IPS DF 6.9 (cell line): ENCODE results near the gene PPP1R15B.

Experiments
- DNase-seq: peaks from one replicate; pipeline ENCODE4 v3.0.0-alpha.2; 2013; ENCODE audit warnings: low read depth, low spot score
- H3K27ac ChIP-seq: one replicate; pipeline ENCODE4 v1.5.1; 2013; ENCODE audit warnings: low read length, control low read depth
- H3K27me3 ChIP-seq: 2 replicates; pipeline ENCODE4 v1.6.1; 2013; ENCODE audit warnings: mild to moderate bottlenecking, low read length; ENCODE audit not compliant: control insufficient read depth, insufficient read depth
- H3K36me3 ChIP-seq: 2 replicates; pipeline ENCODE4 v1.6.1; 2013; ENCODE audit warnings: low read length; ENCODE audit not compliant: control insufficient read depth, insufficient read depth
- H3K4me1 ChIP-seq: 2 replicates; pipeline ENCODE4 v1.6.1; 2013; ENCODE audit warnings: low read length; ENCODE audit not compliant: control insufficient read depth, insufficient read depth
- H3K4me3 ChIP-seq: 2 replicates; pipeline ENCODE4 v1.5.1; 2013; ENCODE audit warnings: mild to moderate bottlenecking, low read length
- H3K9me3 ChIP-seq: 2 replicates; pipeline ENCODE4 v1.6.1; 2013; ENCODE audit warnings: low read length, inconsistent platforms; ENCODE audit not compliant: control insufficient read depth, insufficient read depth
- WGBS: extraction: QIAGEN DNeasy Blood & Tissue Kit; methylation state at CpG from one replicate; pipeline ENCODE4 v1.1.7; 2013; ENCODE audit warnings: mixed read lengths, missing lambda C conversion rate; ENCODE audit not compliant: insufficient read length, insufficient coverage; 5-methylcytosine and 5-hydroxymethylcytosine counted together

PPP1R15B gene

GRCh38 chr1:204400882-204401510 is 10.6 kb downstream of the PPP1R15B start:
- H3K9me3 ChIP-seq: no peaks in the 10 kb centered on the region
- H3K27ac ChIP-seq: no peak overlapping the region
- no peaks in the 10 kb centered on the region for H3K4me1 ChIP-seq
- no CpG with 5 or more reads among the region's 6 CpGs for WGBS
- DNase-seq: no peak
- no peak overlapping the region for H3K4me3 ChIP-seq
- no peaks in the 10 kb centered on the region for H3K27me3 ChIP-seq
- peaks cover 5% of the 10 kb centered on the region; the same call in 1 of the 2 replicates for H3K36me3 ChIP-seq

GRCh38 chr1:204398197-204399125 is 13.2 kb downstream of the PPP1R15B start:
- no peaks in the 10 kb centered on the region for H3K27me3 ChIP-seq
- no CpG with 5 or more reads among the region's 7 CpGs for WGBS
- H3K36me3 ChIP-seq: no peaks in the 10 kb centered on the region

GRCh38 chr1:204396015-204396583 is 15.5 kb downstream of the PPP1R15B start:
- Histone ChIP-seq H3K4me3 (no peak overlapping the region), H3K36me3 (no peaks in the 10 kb centered on the region), H3K27me3 (no peaks in the 10 kb centered on the region), H3K9me3 (no peaks in the 10 kb centered on the region), H3K4me1 (no peaks in the 10 kb centered on the region; the same call in 1 of the 2 replicates), H3K27ac (no peak overlapping the region)
- no peak for DNase-seq
- WGBS: no CpG with 5 or more reads among the region's 4 CpGs

More at GRCh38 chr1:204398197-204399125, 13.2 kb downstream of the PPP1R15B start:
- H3K27ac ChIP-seq: no peak overlapping the region
- H3K9me3 ChIP-seq: no peaks in the 10 kb centered on the region
- peak; percentile 74 for DNase-seq
- no peak overlapping the region for H3K4me3 ChIP-seq
- no peaks in the 10 kb centered on the region for H3K4me1 ChIP-seq

GRCh38 chr1:204391629-204392028 is 20.0 kb downstream of the PPP1R15B start:
- H3K4me1 ChIP-seq: no peaks in the 10 kb centered on the region; the same call in 1 of the 2 replicates
- DNase-seq: no peak
- H3K4me3 ChIP-seq: no peak overlapping the region
- no peaks in the 10 kb centered on the region for H3K9me3 ChIP-seq
- no peaks in the 10 kb centered on the region for H3K36me3 ChIP-seq
- H3K27ac ChIP-seq: no peak overlapping the region
- no peaks in the 10 kb centered on the region for H3K27me3 ChIP-seq

- Histone ChIP-seq H3K4me3 (no peak overlapping the region), H3K9me3 (no peaks in the 10 kb centered on the region), H3K4me1 (no peaks in the 10 kb centered on the region; the same call in 1 of the 2 replicates), H3K27me3 (no peaks in the 10 kb centered on the region), H3K27ac (no peak overlapping the region), H3K36me3 (no peaks in the 10 kb centered on the region)
- no CpG with 5 or more reads among the region's 4 CpGs for WGBS
- no peak for DNase-seq
Observed at GRCh38 chr1:204390751-204391466, 20.7 kb downstream of the PPP1R15B start.

GRCh38 chr1:204385727-204386126 is 25.9 kb downstream of the PPP1R15B start:
- Histone ChIP-seq H3K9me3 (no peaks in the 10 kb centered on the region), H3K27ac (no peak overlapping the region), H3K36me3 (no peaks in the 10 kb centered on the region), H3K4me1 (no peaks in the 10 kb centered on the region; the same call in 1 of the 2 replicates), H3K4me3 (no peak overlapping the region), H3K27me3 (no peaks in the 10 kb centered on the region)
- no peak for DNase-seq
- WGBS: no CpG with 5 or more reads among the region's 2 CpGs

- H3K36me3 ChIP-seq: no peaks in the 10 kb centered on the region
- H3K27me3 ChIP-seq: peaks cover 2% of the 10 kb centered on the region; the same call in 1 of the 2 replicates
- WGBS: no CpG with 5 or more reads among the region's 7 CpGs
- no peak overlapping the region for H3K4me3 ChIP-seq
- no peak for DNase-seq
- no peaks in the 10 kb centered on the region for H3K9me3 ChIP-seq
- H3K27ac ChIP-seq: no peak overlapping the region
- H3K4me1 ChIP-seq: no peaks in the 10 kb centered on the region; the same call in 1 of the 2 replicates
Observed at GRCh38 chr1:204384636-204385352, 26.8 kb downstream of the PPP1R15B start.

- Histone ChIP-seq H3K9me3 (no peaks in the 10 kb centered on the region), H3K27me3 (peaks cover 7% of the 10 kb centered on the region; the same call in 1 of the 2 replicates), H3K27ac (no peak overlapping the region), H3K4me1 (no peaks in the 10 kb centered on the region; the same call in 1 of the 2 replicates), H3K36me3 (no peaks in the 10 kb centered on the region), H3K4me3 (no peak overlapping the region)
- DNase-seq: no peak
- WGBS: no CpG with 5 or more reads among the region's 5 CpGs
Observed at GRCh38 chr1:204383163-204383904, 28.3 kb downstream of the PPP1R15B start.

- Histone ChIP-seq H3K27me3 (peaks cover 8% of the 10 kb centered on the region; the same call in 1 of the 2 replicates), H3K4me3 (no peak overlapping the region), H3K4me1 (no peaks in the 10 kb centered on the region; the same call in 1 of the 2 replicates), H3K9me3 (no peaks in the 10 kb centered on the region), H3K36me3 (no peaks in the 10 kb centered on the region), H3K27ac (no peak overlapping the region)
- DNase-seq: no peak
- WGBS: no CpG with 5 or more reads among the region's 2 CpGs
Observed at GRCh38 chr1:204382714-204383083, 28.9 kb downstream of the PPP1R15B start.
